GM23248 (cell line): ENCODE measurements around the gene ARSI. TPM values are rescaled to one million over a fixed set of nuclear protein-coding genes. Genes with fewer than 3 reads are reported as not detected.
A peak's percentile ranks its signal among the peaks of the same experiment; 100 is the strongest.

Experiments
- DNase-seq: peaks from one replicate; pipeline ENCODE4 v3.0.0-alpha.2; 2015
- H2AFZ ChIP-seq: fragments of 200-600 bp; sonication (generic); 2 replicates; pipeline ENCODE4 v1.6.1; 2016; ENCODE audit warnings: antibody characterized with exemption
- H3F3A ChIP-seq: fragments of 200-600 bp; sonication (generic); 2 replicates; pipeline ENCODE4 v1.6.1; 2016; ENCODE audit warnings: mild to moderate bottlenecking, antibody characterized with exemption, mixed run types; ENCODE audit not compliant: insufficient read depth
- H3K27ac ChIP-seq: fragments of 200-600 bp; sonication (generic); 2 replicates; pipeline ENCODE4 v1.5.1; 2016; ENCODE audit warnings: mild to moderate bottlenecking
- H3K27me3 ChIP-seq: fragments of 200-600 bp; sonication (generic); replicated peaks from 2 replicates; pipeline ENCODE4 v1.6.1; 2016; ENCODE audit warnings: mild to moderate bottlenecking; ENCODE audit not compliant: insufficient read depth
- H3K36me3 ChIP-seq: fragments of 200-600 bp; sonication (generic); 2 replicates; pipeline ENCODE4 v1.6.1; 2016; ENCODE audit warnings: low read depth, mild to moderate bottlenecking
- H3K4me1 ChIP-seq: fragments of 200-600 bp; sonication (generic); 2 replicates; pipeline ENCODE4 v1.6.1; 2016; ENCODE audit warnings: mild to moderate bottlenecking; ENCODE audit not compliant: insufficient read depth
- H3K4me2 ChIP-seq: fragments of 200-600 bp; sonication (generic); one replicate; pipeline ENCODE4 v1.6.1; 2016; ENCODE audit warnings: mild to moderate bottlenecking; ENCODE audit not compliant: unreplicated experiment
- H3K4me3 ChIP-seq: fragments of 200-600 bp; sonication (generic); 2 replicates; pipeline ENCODE4 v1.5.1; 2016; ENCODE audit warnings: mild to moderate bottlenecking
- H3K79me2 ChIP-seq: fragments of 200-600 bp; sonication (generic); 2 replicates; pipeline ENCODE4 v1.6.1; 2016; ENCODE audit warnings: mild to moderate bottlenecking; ENCODE audit not compliant: insufficient read depth
- H3K9ac ChIP-seq: fragments of 200-600 bp; sonication (generic); 2 replicates; pipeline ENCODE4 v1.6.1; 2016; ENCODE audit warnings: mild to moderate bottlenecking
- H3K9me2 ChIP-seq: fragments of 200-600 bp; sonication (generic); 2 replicates; pipeline ENCODE4 v1.6.1; 2016; ENCODE audit warnings: mixed run types, mild to moderate bottlenecking, moderate library complexity; ENCODE audit not compliant: insufficient read depth
- H3K9me3 ChIP-seq: fragments of 200-600 bp; sonication (generic); one replicate; pipeline ENCODE4 v1.6.1; 2017; ENCODE audit warnings: low read depth
- H4K20me1 ChIP-seq: fragments of 200-600 bp; sonication (generic); 2 replicates; pipeline ENCODE4 v1.6.0; 2016; ENCODE audit not compliant: insufficient read depth
- EZH2 ChIP-seq: fragments of 200-600 bp; sonication (generic); IDR thresholded peaks from 2 replicates; pipeline ENCODE4 v1.6.1; 2018; ENCODE audit warnings: antibody characterized with exemption, mild to moderate bottlenecking; ENCODE audit not compliant: insufficient read depth, poor library complexity, severe bottlenecking
- EZH2phosphoT487 ChIP-seq: fragments of 200-600 bp; sonication (generic); IDR thresholded peaks from 2 replicates; pipeline ENCODE4 v1.6.1; 2018; ENCODE audit warnings: antibody characterized with exemption, moderate library complexity, mild to moderate bottlenecking, low read depth; ENCODE audit not compliant: insufficient read depth
- WGBS, 2 experiments: methylation state at CpG; one replicate each; pipeline ENCODE4 v1.1.6; 2015 to 2017; ENCODE audit warnings: low lambda C conversion rate in 2 of 2, low coverage in 1 of 2; ENCODE audit errors: missing lambda C conversion rate in 2 of 2; 5-methylcytosine and 5-hydroxymethylcytosine counted together
- in situ Hi-C: fragments of 300-500 bp; cut with MboI; formaldehyde crosslinking; loops from 2 replicates; pipeline ENCODE4 v1.15.0; 2020
- polyA plus RNA-seq: library from polyadenylated mRNA; unstranded; fragments of >200 nt; fragmentation: Nextera tagmentation; extraction: Ambion mirVana; gene quantifications from 2 replicates; pipeline ENCODE4 v1.2.1, GENCODE V29; 2016
- total RNA-seq: library from RNA; depleted of rRNA; stranded (reverse); fragments of >200 nt; shearing (Covaris generic); gene quantifications from 2 replicates; pipeline ENCODE4 v1.2.3, GENCODE V29; 2014

Gene ARSI
- total and polyA plus RNA-seq, 2 experiments from 2014 or later = 1.0 to 4.3 TPM

GRCh38 chr5:150285114-150285513 is 17.6 kb downstream of the ARSI start:
- no peak for TF ChIP-seq EZH2phosphoT487
- TF ChIP-seq EZH2 = no peak
- no peak overlapping the region for H3K9ac ChIP-seq
- H2AFZ ChIP-seq = no peak overlapping the region
- H3K4me1 ChIP-seq = peaks cover 16% of the 10 kb centered on the region
- H3K9me3 ChIP-seq = no peaks in the 10 kb centered on the region
- no peak overlapping the region for H3K4me2 ChIP-seq
- H3F3A ChIP-seq = peaks cover 6% of the 10 kb centered on the region; the same call in 1 of the 2 replicates
- no peak overlapping the region for H3K4me3 ChIP-seq
- H3K27ac ChIP-seq = no peak overlapping the region
- no peaks in the 10 kb centered on the region for H3K27me3 ChIP-seq
- H3K36me3 ChIP-seq = no peaks in the 10 kb centered on the region
- 65 to 72% methylated on average over 7 of the region's 7 CpGs for WGBS, 2 experiments
- no peaks in the 10 kb centered on the region for H4K20me1 ChIP-seq
- no peaks in the 10 kb centered on the region for H3K79me2 ChIP-seq
- H3K9me2 ChIP-seq = no peaks in the 10 kb centered on the region
- in situ Hi-C loops = no loop called here
- peak; percentile 79 for DNase-seq

DNA sequence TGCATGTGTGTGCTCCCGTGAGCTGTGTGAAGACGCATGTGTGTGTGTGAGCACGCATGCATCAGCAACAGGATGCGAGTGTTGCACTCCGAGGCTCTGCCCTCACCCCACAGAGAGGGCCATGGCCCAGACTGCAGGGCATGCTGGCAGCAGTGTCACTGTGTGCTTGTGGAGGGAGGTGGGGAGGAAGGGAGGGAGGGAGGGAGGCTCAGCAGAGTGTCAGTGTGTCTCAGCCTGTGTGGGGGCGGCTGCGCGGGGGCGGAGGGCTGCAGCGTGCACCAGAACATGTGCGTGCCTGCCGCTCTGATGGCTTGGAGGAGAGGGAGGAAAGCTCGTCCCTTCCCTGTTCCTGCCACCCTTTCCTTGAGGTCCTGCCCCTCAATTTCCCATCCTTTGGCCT is 18.4 kb downstream of the ARSI start:
- Histone ChIP-seq H3K27ac (no peak overlapping the region), H3K79me2 (no peaks in the 10 kb centered on the region), H3F3A (peaks cover 7% of the 10 kb centered on the region; the same call in 1 of the 2 replicates), H4K20me1 (no peaks in the 10 kb centered on the region), H3K4me2 (no peak overlapping the region), H3K36me3 (no peaks in the 10 kb centered on the region), H3K27me3 (no peaks in the 10 kb centered on the region), H3K9ac (no peak overlapping the region), H3K4me1 (peaks cover 18% of the 10 kb centered on the region), H3K9me3 (no peaks in the 10 kb centered on the region), H3K9me2 (no peaks in the 10 kb centered on the region), H3K4me3 (no peak overlapping the region), H2AFZ (no peak overlapping the region)
- TF ChIP-seq EZH2phosphoT487 = no peak
- TF ChIP-seq EZH2 = no peak
- 27 to 50% methylated on average over 8 to 13 of the region's 13 CpGs for WGBS, 2 experiments
- in situ Hi-C loops = no loop called here
- DNase-seq = no peak

- peaks cover 21% of the 10 kb centered on the region for H3K4me1 ChIP-seq
- no peak overlapping the region for H3K9ac ChIP-seq
- H3K36me3 ChIP-seq = no peaks in the 10 kb centered on the region
- no peak overlapping the region for H3K4me2 ChIP-seq
- TF ChIP-seq EZH2 = no peak
- TF ChIP-seq EZH2phosphoT487 = no peak
- WGBS, 2 experiments = 79 to 83% methylated on average over 3 of the region's 3 CpGs
- no peaks in the 10 kb centered on the region for H3K79me2 ChIP-seq
- no peak overlapping the region for H3K4me3 ChIP-seq
- no peaks in the 10 kb centered on the region for H4K20me1 ChIP-seq
- DNase-seq = no peak
- H3K27ac ChIP-seq = no peak overlapping the region
- H3K9me2 ChIP-seq = no peaks in the 10 kb centered on the region
- no peaks in the 10 kb centered on the region for H3K9me3 ChIP-seq
- in situ Hi-C loops = no loop called here
- no peaks in the 10 kb centered on the region for H3K27me3 ChIP-seq
- H2AFZ ChIP-seq = no peak overlapping the region
- H3F3A ChIP-seq = peaks cover 10% of the 10 kb centered on the region; the same call in 1 of the 2 replicates
These were observed 18.8 kb downstream of the ARSI start for GRCh38 chr5:150283904-150284303.

DNA sequence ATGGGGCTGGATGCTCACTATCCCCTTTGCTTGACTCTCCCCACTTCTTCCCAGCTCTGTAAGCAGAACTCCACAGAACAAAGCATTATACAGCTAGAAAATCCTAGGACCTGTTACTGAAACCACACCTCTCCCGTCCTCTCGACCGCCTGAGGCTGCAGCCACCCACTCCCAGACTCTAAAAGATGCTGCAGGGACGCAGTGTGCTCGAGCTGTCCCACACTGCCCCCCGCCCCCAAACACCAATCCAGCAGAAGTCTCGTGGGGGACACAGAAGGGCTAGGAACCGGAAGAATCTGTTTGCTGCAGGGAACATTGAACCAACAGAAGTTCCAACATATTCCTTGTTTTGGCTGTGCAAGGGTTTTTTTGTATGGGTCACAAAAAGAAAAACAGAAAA is 20.7 kb downstream of the ARSI start:
- Histone ChIP-seq H3K9ac (no peak overlapping the region), H3K4me1 (peaks cover 35% of the 10 kb centered on the region), H3K9me2 (no peaks in the 10 kb centered on the region), H3K27ac (no peak overlapping the region), H3K4me3 (no peak overlapping the region), H3F3A (peaks cover 27% of the 10 kb centered on the region), H2AFZ (no peak overlapping the region), H3K4me2 (no peak overlapping the region), H3K36me3 (no peaks in the 10 kb centered on the region), H3K27me3 (no peaks in the 10 kb centered on the region), H3K9me3 (no peaks in the 10 kb centered on the region), H4K20me1 (no peaks in the 10 kb centered on the region), H3K79me2 (no peaks in the 10 kb centered on the region)
- in situ Hi-C loops = no loop called here
- no peak for DNase-seq
- TF ChIP-seq EZH2phosphoT487 = no peak
- TF ChIP-seq EZH2 = no peak
- 76 to 83% methylated on average over 8 of the region's 8 CpGs for WGBS, 2 experiments
